LNCAP (cell line): ENCODE data around the gene TTN.

Experiments used
- TF ChIP-seq, protein P1 (sequence below): fragments of 450-650 bp; IDR thresholded peaks from 2 replicates; pipeline ENCODE4 v1.5.1; 2017; ENCODE audit warnings: mild to moderate bottlenecking

TTN gene

DNA sequence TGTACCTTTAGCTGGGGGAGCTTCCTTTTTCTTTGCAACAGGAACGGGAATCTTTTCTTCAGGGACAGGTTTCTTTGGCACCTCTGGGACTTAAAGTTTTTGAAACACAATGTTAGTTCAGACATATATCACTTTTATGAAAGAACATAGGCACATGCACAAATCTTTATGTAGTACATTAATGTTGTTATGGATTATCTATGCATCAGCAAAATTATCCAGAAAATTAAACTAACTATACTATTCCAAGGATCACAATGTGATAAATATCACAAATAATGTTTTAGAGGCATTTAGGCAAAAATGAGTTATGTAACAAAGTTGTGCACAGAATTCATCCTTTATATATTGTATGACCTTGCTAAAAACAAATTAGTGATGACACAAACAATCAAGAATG is 117.4 kb downstream of the TTN start:
- TF ChIP-seq, protein P1, sequence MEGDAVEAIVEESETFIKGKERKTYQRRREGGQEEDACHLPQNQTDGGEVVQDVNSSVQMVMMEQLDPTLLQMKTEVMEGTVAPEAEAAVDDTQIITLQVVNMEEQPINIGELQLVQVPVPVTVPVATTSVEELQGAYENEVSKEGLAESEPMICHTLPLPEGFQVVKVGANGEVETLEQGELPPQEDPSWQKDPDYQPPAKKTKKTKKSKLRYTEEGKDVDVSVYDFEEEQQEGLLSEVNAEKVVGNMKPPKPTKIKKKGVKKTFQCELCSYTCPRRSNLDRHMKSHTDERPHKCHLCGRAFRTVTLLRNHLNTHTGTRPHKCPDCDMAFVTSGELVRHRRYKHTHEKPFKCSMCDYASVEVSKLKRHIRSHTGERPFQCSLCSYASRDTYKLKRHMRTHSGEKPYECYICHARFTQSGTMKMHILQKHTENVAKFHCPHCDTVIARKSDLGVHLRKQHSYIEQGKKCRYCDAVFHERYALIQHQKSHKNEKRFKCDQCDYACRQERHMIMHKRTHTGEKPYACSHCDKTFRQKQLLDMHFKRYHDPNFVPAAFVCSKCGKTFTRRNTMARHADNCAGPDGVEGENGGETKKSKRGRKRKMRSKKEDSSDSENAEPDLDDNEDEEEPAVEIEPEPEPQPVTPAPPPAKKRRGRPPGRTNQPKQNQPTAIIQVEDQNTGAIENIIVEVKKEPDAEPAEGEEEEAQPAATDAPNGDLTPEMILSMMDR: no peak

DNA sequence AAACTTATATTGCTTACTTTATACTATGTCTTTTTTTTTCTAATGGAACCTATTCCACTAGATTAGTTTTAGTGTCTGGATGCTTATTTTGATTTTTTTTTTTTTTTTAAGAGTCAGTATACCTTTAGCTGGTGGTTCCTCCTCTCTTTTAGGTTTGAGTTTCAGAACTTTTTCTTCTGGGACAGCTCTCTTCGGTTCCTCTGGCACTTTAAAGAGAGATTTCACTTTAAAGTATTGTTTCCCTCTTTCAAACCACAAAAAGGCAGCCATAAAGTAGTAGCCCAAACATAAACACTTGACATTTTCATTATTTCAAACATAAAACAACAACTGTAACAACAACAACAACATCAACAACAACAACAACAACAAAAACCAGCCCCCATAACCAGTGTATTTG is 123.3 kb downstream of the TTN start:
- TF ChIP-seq, protein P1: no peak

DNA sequence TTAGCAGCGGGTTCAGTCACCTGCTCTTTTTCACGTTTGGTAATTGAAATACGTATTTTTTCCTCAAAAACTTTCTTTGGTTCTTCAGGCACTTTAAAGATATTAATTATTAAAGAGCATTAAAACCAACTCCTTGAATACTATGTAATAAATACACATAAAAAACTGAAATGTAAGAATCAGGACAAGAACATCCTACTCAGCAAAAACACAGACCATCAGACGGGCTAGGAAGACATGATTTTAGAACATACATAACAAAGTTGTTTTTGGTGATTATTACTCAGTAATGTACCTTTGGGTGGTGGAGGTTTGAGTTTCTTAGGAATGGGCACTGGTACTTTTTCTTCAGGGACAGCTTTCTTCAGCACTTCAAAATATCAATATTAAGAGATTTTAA is 126.1 kb downstream of the TTN start:
- TF ChIP-seq, protein P1: no peak

DNA sequence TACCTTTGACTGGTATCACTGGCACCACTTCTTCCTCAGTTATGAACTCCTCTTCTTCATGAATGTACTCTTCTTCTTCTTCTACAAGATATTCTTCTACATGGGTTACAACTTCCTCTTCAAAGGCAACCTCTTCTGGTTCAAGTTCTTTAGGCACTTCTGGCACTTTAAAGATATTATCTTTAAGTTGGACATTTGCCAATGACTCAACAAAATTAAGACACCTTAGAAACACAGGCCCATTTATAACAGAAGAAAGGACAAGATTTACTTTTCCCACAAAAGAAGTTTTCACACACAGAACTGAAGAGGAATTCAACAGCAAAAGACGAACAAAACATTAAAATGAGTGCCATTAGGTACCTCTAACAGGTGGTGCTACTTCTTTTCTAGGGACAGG is 127.3 kb downstream of the TTN start:
- TF ChIP-seq, protein P1: no peak

DNA sequence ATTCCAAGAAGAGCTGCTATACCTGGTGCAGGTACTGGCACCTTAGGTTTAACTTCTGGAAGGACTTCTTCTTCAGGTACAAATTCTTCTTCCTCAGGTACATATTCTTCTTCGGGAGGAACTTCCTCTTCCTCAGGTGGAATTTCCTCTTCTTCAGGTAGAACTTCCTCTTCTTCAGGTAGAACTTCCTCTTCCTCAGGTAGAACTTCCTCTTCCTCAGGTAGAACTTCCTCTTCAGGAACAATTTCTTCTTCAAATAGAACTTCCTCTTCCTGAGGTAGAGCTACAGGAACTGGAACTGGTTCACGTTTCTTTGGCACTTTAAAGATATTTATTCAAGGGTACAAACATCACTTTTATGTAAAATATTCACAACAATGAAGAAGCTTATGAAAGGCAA is 129.6 kb downstream of the TTN start:
- TF ChIP-seq, protein P1: no peak

DNA sequence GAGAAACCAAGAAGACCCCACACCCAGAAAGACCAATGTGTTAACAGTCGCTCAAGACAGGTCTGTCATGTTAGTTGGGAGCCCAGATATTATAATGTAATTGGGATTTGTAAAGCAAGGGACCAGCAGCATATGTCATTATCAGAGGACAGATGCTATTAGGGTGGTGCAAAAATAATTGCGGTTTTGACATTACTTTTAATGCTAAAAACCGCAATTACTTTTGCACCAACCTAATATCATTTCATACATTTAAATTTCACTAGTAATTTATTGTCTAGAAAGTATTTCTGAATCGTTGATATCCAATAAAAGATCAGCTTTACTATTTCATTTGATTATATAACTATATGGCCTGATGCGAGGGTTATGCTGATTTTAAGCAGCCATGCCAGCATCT is 131.2 kb downstream of the TTN start:
- TF ChIP-seq, protein P1: no peak

DNA sequence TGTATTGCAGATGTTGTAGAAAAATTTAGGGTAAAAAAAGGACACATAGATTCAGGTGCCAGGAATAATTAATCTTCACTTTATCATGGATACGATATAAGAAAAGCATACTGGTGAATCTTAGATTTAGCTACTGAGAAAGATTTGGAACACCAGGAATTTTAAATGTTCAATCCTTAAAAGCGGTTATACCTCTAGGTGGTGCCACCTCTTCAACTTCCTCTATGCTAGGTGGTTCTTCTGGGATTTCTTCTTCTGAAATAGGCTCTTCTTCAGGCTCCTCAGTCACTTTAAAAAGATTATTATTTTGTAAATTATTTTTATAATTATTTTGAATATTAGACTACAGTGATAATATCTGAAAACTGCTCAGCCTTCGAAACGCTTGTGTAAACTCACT is 133.1 kb downstream of the TTN start:
- TF ChIP-seq, protein P1: no peak

DNA sequence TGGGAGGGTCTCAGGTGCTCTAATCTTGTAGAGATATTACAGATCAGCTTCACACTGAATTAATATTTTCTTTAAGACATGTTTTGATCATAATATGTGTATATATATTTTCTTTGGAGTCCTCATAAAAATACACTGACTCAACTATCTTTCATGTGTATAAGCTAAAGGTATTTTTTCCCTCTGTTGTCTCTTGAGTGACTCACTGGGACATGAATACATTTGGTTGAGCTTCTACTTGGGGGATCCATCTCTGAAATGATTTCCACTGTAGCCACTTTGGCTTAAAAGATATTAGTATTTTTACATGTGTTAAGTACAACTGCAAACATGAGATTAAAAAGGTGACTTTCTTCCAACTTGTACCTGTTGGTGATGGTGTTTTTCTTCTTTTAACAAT is 140.8 kb downstream of the TTN start:
- TF ChIP-seq, protein P1: no peak
